Peyer's patch (tissue), 4 donors: ENCODE results near the gene SWT1. TPM values are rescaled to one million over a fixed set of nuclear protein-coding genes. Genes with fewer than 3 reads are reported as not detected.
"Not testable (repeated sequence)": the region's sequence is repeated elsewhere in the genome, so short reads cannot be mapped to it uniquely, and the experiment has no call there.

Experiments
- DNase-seq, 3 donors: peaks; one replicate each; pipeline ENCODE4 v3.0.0-alpha.2; 2017 to 2019
- H3K27ac ChIP-seq, 4 donors: fragments of 200-600 bp; sonication (generic); one replicate each; pipeline ENCODE4 v1.5.1; 2016 to 2019
- H3K27me3 ChIP-seq, 2 donors: fragments of 200-600 bp; sonication (generic); one replicate each; pipeline ENCODE4 v1.5.1; 2019
- H3K36me3 ChIP-seq, 3 donors: fragments of 200-600 bp; sonication (generic); one replicate each; pipeline ENCODE4 v1.5.1; 2016 to 2019
- H3K4me1 ChIP-seq, 4 donors: fragments of 200-600 bp; sonication (generic); one replicate each; pipeline ENCODE4 v1.5.1; 2016 to 2019
- H3K4me3 ChIP-seq, 4 donors: fragments of 200-600 bp; sonication (generic); 1 replicate in 3 of 4; 2 replicates in 1 of 4; pipeline ENCODE4 v1.5.1; 2016 to 2019; ENCODE audit warnings: mild to moderate bottlenecking in 1 of 4
- H3K9me3 ChIP-seq, 4 donors: fragments of 200-600 bp; sonication (generic); one replicate each; pipeline ENCODE4 v1.5.1; 2016 to 2019; ENCODE audit warnings: mild to moderate bottlenecking in 1 of 4
- CTCF ChIP-seq, 6 experiments: fragments of 450-650 bp in 4 of 6; fragments of 200-600 bp in 2 of 6; sonication (generic) in 1 of 6; IDR thresholded peaks; one replicate each; pipeline ENCODE4 v1.5.1; 2017 to 2019; ENCODE audit warnings: antibody characterized with exemption in 6 of 6, mild to moderate bottlenecking in 3 of 6, moderate library complexity in 1 of 6
- POLR2A ChIP-seq, 2 donors: fragments of 450-650 bp; IDR thresholded peaks; one replicate each; pipeline ENCODE4 v1.5.1; 2017; ENCODE audit warnings: antibody characterized with exemption in 2 of 2, mild to moderate bottlenecking in 2 of 2, moderate library complexity in 2 of 2
- total RNA-seq, 4 donors: library from RNA; depleted of rRNA; stranded (reverse); fragments of >200 nt; gene quantifications; one replicate each; pipeline ENCODE4 v1.1.0, GENCODE V29; 2016

Gene SWT1
- total RNA-seq, 4 donors from 2014 or later = 6.0 to 21.5 (median 8.6) TPM

DNA sequence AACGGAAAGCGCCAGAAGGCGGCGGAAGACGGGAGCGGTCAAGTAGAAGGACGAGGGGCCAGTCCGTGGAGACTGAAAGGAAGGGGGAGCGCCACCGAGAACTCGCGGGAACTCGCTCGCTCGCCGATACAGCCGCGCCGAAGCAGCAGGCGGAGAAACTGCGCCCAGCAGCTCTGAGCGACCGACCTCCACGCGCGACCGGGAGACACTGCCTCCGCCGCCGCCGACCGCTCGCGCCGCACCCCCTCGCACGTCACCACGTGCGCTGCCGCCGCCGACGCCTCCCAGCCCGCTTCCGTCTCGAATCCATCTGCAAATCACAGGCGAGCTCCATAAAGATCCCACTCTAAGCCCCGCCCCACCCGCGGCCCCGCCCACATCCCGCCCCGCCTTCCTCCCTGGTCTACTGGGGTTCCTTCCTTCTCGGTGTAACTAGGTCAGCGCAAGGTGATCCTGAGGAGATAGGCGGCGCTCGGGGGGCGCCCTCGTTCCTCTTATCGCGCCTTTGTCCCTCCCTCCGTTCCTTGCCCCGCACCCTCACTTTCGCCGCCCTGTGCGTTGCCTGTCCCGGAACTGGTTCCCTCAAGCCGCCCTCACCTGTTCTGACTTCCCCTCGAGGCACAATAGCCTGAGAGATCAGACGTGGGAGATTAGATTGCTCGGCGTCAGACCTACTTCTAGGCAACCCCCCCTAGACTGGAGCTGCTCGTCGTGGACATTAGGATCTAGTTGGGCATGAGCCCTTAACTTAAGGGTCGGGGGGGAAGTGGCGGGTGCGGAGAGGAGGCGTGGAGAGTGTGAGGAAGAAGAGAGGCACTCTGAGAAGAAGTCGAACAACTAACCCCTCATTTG lies 160.3 kb downstream of the SWT1 start, which contains the start of gene IVNS1ABP:
Gene IVNS1ABP, minus strand, starts transcription at position 210 of the 852 bp plus-strand sequence. CDS start 7,750 bp downstream, outside the sequence.
- H3K9me3 ChIP-seq = no peaks in the 10 kb centered on the region
- TF ChIP-seq CTCF (IDR thresholded peaks at IDR 0.05) = peak in 4 of 6 experiments; percentile 30 to 55 (median 38)
- TF ChIP-seq POLR2A (IDR thresholded peaks at IDR 0.05) = peak; percentile 98
- H3K36me3 ChIP-seq = no peaks in the 10 kb centered on the region
- H3K27me3 ChIP-seq = no peaks in the 10 kb centered on the region
- DNase-seq = peak; percentile 94 to 100 (median 99)
- peak within 1 kb of the TSS; percentile 89 to 100 (median 93) for H3K4me3 ChIP-seq
- peaks cover 0 to 41% (median 7%) of the 10 kb centered on the region in 4 donors for H3K4me1 ChIP-seq
- H3K27ac ChIP-seq = peak within 1 kb of the TSS; percentile 96 to 100 (median 98)

DNA sequence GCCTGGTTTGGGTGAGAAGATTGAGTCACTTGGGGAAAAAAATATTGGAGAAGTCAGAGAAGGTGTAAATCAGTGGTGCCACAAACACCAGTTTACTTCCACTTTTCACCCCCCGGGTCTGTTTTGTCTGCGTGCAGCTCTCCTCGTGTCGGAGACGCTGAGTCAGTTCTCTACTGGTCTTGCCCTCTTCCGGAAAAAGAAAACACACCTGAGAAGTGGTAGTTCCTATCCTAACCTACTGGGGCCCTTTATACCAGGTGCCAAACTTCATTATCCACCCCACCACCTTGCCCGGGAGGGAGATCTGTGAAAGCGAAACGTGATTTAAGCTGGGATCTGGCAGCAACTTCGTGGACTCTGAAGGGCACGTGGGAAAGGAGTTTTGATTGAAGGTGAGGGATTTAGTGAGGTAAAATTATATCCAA lies 160.9 kb downstream of the SWT1 start:
- no peaks in the 10 kb centered on the region for H3K27me3 ChIP-seq

DNA sequence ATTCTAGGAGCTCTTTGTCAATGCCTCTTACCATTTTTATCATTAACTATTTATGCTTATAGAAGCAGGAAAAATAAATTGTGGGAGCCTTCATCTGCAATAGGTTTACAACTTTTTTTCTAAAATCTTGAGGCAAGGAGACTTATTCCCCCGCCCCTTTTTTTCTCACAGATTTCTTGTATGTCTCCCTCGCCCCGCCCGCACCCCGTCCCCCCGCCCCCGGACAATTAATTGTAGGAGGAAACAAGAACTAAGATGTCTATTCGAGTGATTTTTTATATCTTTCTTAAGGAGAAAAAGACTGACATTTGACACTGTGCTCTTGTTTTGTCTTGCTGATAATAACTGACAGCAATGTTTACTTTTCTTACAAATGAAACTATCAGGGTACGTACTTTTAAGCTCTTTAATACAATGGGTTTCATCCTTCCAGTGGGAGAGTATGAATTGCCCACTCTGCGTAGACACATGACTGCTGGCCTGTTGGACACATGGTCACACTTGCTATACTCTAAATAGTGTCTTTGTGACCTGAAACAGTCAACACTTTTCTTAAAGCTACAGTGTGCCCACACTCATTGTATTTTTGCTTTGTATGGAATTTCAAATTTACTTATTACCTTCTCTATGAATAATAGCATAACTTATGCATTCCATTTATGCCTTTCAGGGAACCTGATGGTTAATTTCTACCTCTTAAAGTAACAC lies 161.6 kb downstream of the SWT1 start:
- H3K27me3 ChIP-seq = no peaks in the 10 kb centered on the region
- no peaks in the 10 kb centered on the region for H3K9me3 ChIP-seq
- no peak overlapping the region for H3K4me3 ChIP-seq
- DNase-seq = no peak
- H3K27ac ChIP-seq = peak overlapping the region; percentile 96 to 100 (median 98)
- no peak for TF ChIP-seq CTCF (IDR thresholded peaks at IDR 0.05)
- no peak for TF ChIP-seq POLR2A (IDR thresholded peaks at IDR 0.05)
- H3K4me1 ChIP-seq = peaks cover 0 to 28% (median 3%) of the 10 kb centered on the region in 4 donors
- no peaks in the 10 kb centered on the region for H3K36me3 ChIP-seq

More for the DNA sequence above, 160.9 kb downstream of the SWT1 start:
- peak in 2 of 3 donors; percentile 70 to 81 for DNase-seq
- Histone ChIP-seq H3K27ac (peak overlapping the region; percentile 96 to 100 (median 98)), H3K9me3 (no peaks in the 10 kb centered on the region), H3K4me1 (peaks cover 0 to 34% (median 3%) of the 10 kb centered on the region in 4 donors), H3K4me3 (peak overlapping the region; percentile 89 to 100 (median 93)), H3K36me3 (no peaks in the 10 kb centered on the region)
- TF ChIP-seq CTCF (IDR thresholded peaks at IDR 0.05) (peak in 3 of 6 experiments; percentile 6 to 31 (median 21)), POLR2A (IDR thresholded peaks at IDR 0.05) (no peak)

GRCh38 chr1:185319139-185319475 lies 162.1 kb downstream of the SWT1 start:
- H3K36me3 ChIP-seq = no peaks in the 10 kb centered on the region
- no peak overlapping the region for H3K4me3 ChIP-seq
- DNase-seq = no peak

DNA sequence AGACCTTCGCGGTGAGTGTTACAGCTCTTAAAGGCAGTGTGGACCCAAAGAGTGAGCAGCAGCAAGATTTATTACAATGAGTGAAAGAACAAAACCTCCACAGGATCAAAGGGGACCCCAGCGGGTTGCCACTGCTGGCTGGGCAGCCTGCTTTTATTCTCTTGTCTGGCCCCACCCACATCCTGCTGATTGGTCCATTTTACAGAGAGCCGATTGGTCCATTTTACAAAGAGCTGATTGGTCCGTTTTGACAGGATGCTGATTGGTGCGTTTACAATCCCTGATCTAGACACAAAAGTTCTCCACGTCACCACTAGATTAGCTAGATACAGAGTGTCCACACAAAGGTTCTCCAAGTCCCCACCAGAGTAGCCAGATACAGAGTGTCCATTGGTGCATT lies 164.1 kb downstream of the SWT1 start:
- H3K36me3 ChIP-seq, DNase-seq, H3K4me3 ChIP-seq, H3K9me3 ChIP-seq, H3K27me3 ChIP-seq, H3K27ac ChIP-seq: not testable (repeated sequence)
- H3K4me1 ChIP-seq = peaks cover 0 to 12% (median 0%) of the 10 kb centered on the region in 4 donors

More at GRCh38 chr1:185319139-185319475, 162.1 kb downstream of the SWT1 start:
- Histone ChIP-seq H3K27me3 (no peaks in the 10 kb centered on the region), H3K27ac (no peak overlapping the region), H3K4me1 (peaks cover 0 to 23% (median under 1%) of the 10 kb centered on the region in 4 donors), H3K9me3 (no peaks in the 10 kb centered on the region)
- TF ChIP-seq CTCF (IDR thresholded peaks at IDR 0.05) (no peak), POLR2A (IDR thresholded peaks at IDR 0.05) (no peak)

GRCh38 chr1:185321653-185322221 lies 164.8 kb downstream of the SWT1 start:
- H3K9me3 ChIP-seq, H3K27ac ChIP-seq, H3K27me3 ChIP-seq, DNase-seq, H3K4me3 ChIP-seq, H3K36me3 ChIP-seq: not testable (repeated sequence)
- peaks cover 0 to 12% (median 0%) of the 10 kb centered on the region in 4 donors for H3K4me1 ChIP-seq
